Spleen (tissue), 11 donors: ENCODE data around the gene WDR73. TPM values are rescaled to one million over a fixed set of nuclear protein-coding genes. Genes with fewer than 3 reads are reported as not detected.

ENCODE experiments used
- DNase-seq: peaks from one replicate; pipeline ENCODE4 v3.0.0-alpha.2; 2020
- H3K27ac ChIP-seq, 8 donors: fragments of 200-600 bp; sonication (generic) in 7 of 8; 1 replicate in 4 of 8; 2 replicates in 4 of 8; pipeline versions ENCODE4 v1.5.0 to v1.8.0; 2016 to 2021; ENCODE audit warnings: inconsistent platforms in 4 of 8, mild to moderate bottlenecking in 4 of 8, moderate library complexity in 1 of 8
- H3K27me3 ChIP-seq, 7 donors: fragments of 200-600 bp; sonication (generic) in 6 of 7; replicated peaks in 1 of 7; 1 replicate in 4 of 7; 2 replicates in 3 of 7; pipeline versions ENCODE4 v1.5.0 to v1.8.0; 2016 to 2021; ENCODE audit warnings: inconsistent platforms in 3 of 7, mild to moderate bottlenecking in 1 of 7
- H3K36me3 ChIP-seq, 6 donors: fragments of 200-600 bp; sonication (generic) in 5 of 6; 1 replicate in 4 of 6; 2 replicates in 2 of 6; pipeline versions ENCODE4 v1.5.0 to v1.8.0; 2016 to 2021; ENCODE audit warnings: inconsistent platforms in 2 of 6
- H3K4me1 ChIP-seq, 6 donors: fragments of 200-600 bp; sonication (generic) in 5 of 6; 1 replicate in 3 of 6; 2 replicates in 3 of 6; pipeline versions ENCODE4 v1.5.0 to v1.8.0; 2016 to 2021; ENCODE audit warnings: inconsistent platforms in 3 of 6
- H3K4me3 ChIP-seq, 8 donors: fragments of 200-600 bp; sonication (generic) in 7 of 8; 1 replicate in 4 of 8; 2 replicates in 4 of 8; pipeline versions ENCODE4 v1.5.0 to v1.8.0; 2016 to 2021; ENCODE audit warnings: inconsistent platforms in 4 of 8, mild to moderate bottlenecking in 4 of 8, moderate library complexity in 2 of 8
- H3K9me3 ChIP-seq, 8 donors: fragments of 200-600 bp; sonication (generic) in 7 of 8; 1 replicate in 4 of 8; 2 replicates in 4 of 8; pipeline versions ENCODE4 v1.5.0 to v1.8.0; 2016 to 2021; ENCODE audit warnings: inconsistent platforms in 4 of 8
- CTCF ChIP-seq, 11 experiments: fragments of 200-600 bp in 7 of 11; fragments of 450-650 bp in 4 of 11; sonication (generic) in 4 of 11; IDR thresholded peaks in 8 of 11; conservative IDR thresholded peaks in 3 of 11; 1 replicate in 7 of 11; 2 replicates in 4 of 11; pipeline versions ENCODE4 v1.4.0 to v1.8.0; 2016 to 2021; ENCODE audit warnings: antibody characterized with exemption in 11 of 11, inconsistent platforms in 4 of 11, mild to moderate bottlenecking in 1 of 11
- POLR2A ChIP-seq, 3 donors: fragments of 450-650 bp; IDR thresholded peaks; one replicate each; pipeline ENCODE4 v1.5.1; 2017; ENCODE audit warnings: antibody characterized with exemption in 3 of 3, mild to moderate bottlenecking in 1 of 3
- POLR2AphosphoS5 ChIP-seq, 3 donors: sonication (generic); formaldehyde crosslinking; IDR thresholded peaks; one replicate each; pipeline ENCODE4 v1.5.1; 2017; ENCODE audit warnings: antibody characterized with exemption in 3 of 3
- WGBS, 5 donors: extraction: QIAGEN DNeasy Blood & Tissue Kit in 3 of 5; methylation state at CpG; one replicate each; pipeline versions ENCODE4 v1.1.5 to v1.1.7; 2013 to 2018; 5-methylcytosine and 5-hydroxymethylcytosine counted together
- intact Hi-C: fragments of 100-400 bp; cut with DNase I; formaldehyde crosslinking; loops from one replicate; pipeline ENCODE4 v1.15.0; 2023; ENCODE audit warnings: low total_unique reads
- polyA plus RNA-seq, 3 donors: library from polyadenylated mRNA; stranded (reverse); fragments of 200-250 nt; gene quantifications; one replicate each; pipeline ENCODE4 v1.2.1, GENCODE V29; 2013
- total RNA-seq, 7 donors: library from RNA; depleted of rRNA in 3 of 7; stranded (reverse); fragments of >200 nt in 3 of 7; fragmentation: NEBNext Ultra II Directional in 4 of 7; extraction: Animal tissue kit (Norgen Biotek cat#: 25700) in 4 of 7; gene quantifications; one replicate each; pipeline versions ENCODE4 v1.1.0 to v1.2.1, GENCODE V29; 2016 to 2021
- donor health status: healthy with polysubstance abuse.
- donor health status: DM: no; HTN: no; CAD: no; lungs with moderate emphysema.
- donor health status: DM: no; HTN: no; CAD: no.
- donor health status: Bipolar disorder and iron deficiency.
- donor health status: healthy.
- donor health status: DM: no; HTN: no; CAD: no.
- donor health status: DM: yes; HTN: yes; CAD: no.

WDR73 gene
- total and polyA plus RNA-seq, 10 donors: 12.7 to 31.6 (median 24.4) TPM

- Histone ChIP-seq H3K36me3 (no peaks in the 10 kb centered on the region), H3K4me3 (no peak overlapping the region), H3K9me3 (no peaks in the 10 kb centered on the region), H3K4me1 (peaks cover 0 to 18% (median 11%) of the 10 kb centered on the region in 6 donors), H3K27me3 (peaks cover 0 to 14% (median 0%) of the 10 kb centered on the region in 7 donors), H3K27ac (no peak overlapping the region)
- intact Hi-C loops: loop anchor here (10.0 kb wide), 2 partner anchors 64 to 454 kb away; partner anchors contain the start of genes NMB and WDR73
- 70 to 92% (median 78%) methylated on average over 2 of the region's 2 CpGs for WGBS, 5 donors
- no peak for DNase-seq
- TF ChIP-seq CTCF (IDR thresholded peaks at IDR 0.05 in 8 of 11, conservative IDR thresholded peaks at IDR 0.05 in 3 of 11): no peak
- no peak for TF ChIP-seq POLR2A (IDR thresholded peaks at IDR 0.05)
- no peak for TF ChIP-seq POLR2AphosphoS5 (IDR thresholded peaks at IDR 0.05)
Measured at GRCh38 chr15:84590406-84590805, 63.7 kb downstream of the WDR73 start.

Other genes with a start within 250 kb of the WDR73 start
- 10 to 100 TPM in 4 of 7 donors, 1 to 10 TPM in 3; 8.1 to 15.1 (median 10.7) TPM for gene ZSCAN2, start 53.3 kb downstream of the WDR73 start, total RNA-seq
- gene ZSCAN2, start 53.3 kb downstream of the WDR73 start, polyA plus RNA-seq: 1 to 10 TPM; 4.6 to 6.4 (median 5.6) TPM
- 1 to 10 TPM; 1.0 to 4.2 (median 2.4) TPM for gene NMB, start 3.9 kb upstream of the WDR73 start, total RNA-seq
- 1 to 10 TPM; 2.2 to 5.5 (median 4.7) TPM for gene NMB, start 3.9 kb upstream of the WDR73 start, polyA plus RNA-seq
- gene SEC11A, start 61.9 kb upstream of the WDR73 start, total RNA-seq: 100 to 1,000 TPM in 3 of 7 donors, 10 to 100 TPM in 4; 89.8 to 139 (median 96.9) TPM
- 100 to 1,000 TPM in 2 of 3 donors, 10 to 100 TPM in 1; 86.5 to 114 (median 101) TPM for gene SEC11A, start 61.9 kb upstream of the WDR73 start, polyA plus RNA-seq
- gene ZNF592, start 94.3 kb upstream of the WDR73 start, total RNA-seq: 10 to 100 TPM; 29.4 to 36.2 (median 33.6) TPM
- gene ZNF592, start 94.3 kb upstream of the WDR73 start, polyA plus RNA-seq: 10 to 100 TPM in 1 of 3 donors, 1 to 10 TPM in 2; 5.2 to 10.9 (median 5.3) TPM
- 1 to 10 TPM in 1 of 7 donors, under 1 TPM in 6; 0.69 to 1.1 (median 0.77) TPM for gene ALPK3, start 163.1 kb upstream of the WDR73 start, total RNA-seq
- gene ALPK3, start 163.1 kb upstream of the WDR73 start, polyA plus RNA-seq: under 1 TPM; 0.13 to 0.29 (median 0.14) TPM
- gene SLC28A1, start 230.4 kb upstream of the WDR73 start, total RNA-seq: under 1 TPM in 1 of 7 donors, not detected in 6; 0.16 TPM
- under 1 TPM in 2 of 3 donors, not detected in 1; 0.10 to 0.29 TPM for gene SLC28A1, start 230.4 kb upstream of the WDR73 start, polyA plus RNA-seq